ENCODE data around the gene COX20.

GRCh38 chr1:244869950-244870349, 34.5 kb downstream of the COX20 start:
- TF ChIP-seq CTCF (conservative IDR thresholded peaks at IDR 0.05; ENCODE audit: low read depth, low read length) (no peak), EZH2 (IDR thresholded peaks at IDR 0.05; ENCODE audit: low read length, unreplicated experiment) (no peak)

All from PC-3 (cell line).